ENCODE results near the gene TPX2.

Gene TPX2

DNA sequence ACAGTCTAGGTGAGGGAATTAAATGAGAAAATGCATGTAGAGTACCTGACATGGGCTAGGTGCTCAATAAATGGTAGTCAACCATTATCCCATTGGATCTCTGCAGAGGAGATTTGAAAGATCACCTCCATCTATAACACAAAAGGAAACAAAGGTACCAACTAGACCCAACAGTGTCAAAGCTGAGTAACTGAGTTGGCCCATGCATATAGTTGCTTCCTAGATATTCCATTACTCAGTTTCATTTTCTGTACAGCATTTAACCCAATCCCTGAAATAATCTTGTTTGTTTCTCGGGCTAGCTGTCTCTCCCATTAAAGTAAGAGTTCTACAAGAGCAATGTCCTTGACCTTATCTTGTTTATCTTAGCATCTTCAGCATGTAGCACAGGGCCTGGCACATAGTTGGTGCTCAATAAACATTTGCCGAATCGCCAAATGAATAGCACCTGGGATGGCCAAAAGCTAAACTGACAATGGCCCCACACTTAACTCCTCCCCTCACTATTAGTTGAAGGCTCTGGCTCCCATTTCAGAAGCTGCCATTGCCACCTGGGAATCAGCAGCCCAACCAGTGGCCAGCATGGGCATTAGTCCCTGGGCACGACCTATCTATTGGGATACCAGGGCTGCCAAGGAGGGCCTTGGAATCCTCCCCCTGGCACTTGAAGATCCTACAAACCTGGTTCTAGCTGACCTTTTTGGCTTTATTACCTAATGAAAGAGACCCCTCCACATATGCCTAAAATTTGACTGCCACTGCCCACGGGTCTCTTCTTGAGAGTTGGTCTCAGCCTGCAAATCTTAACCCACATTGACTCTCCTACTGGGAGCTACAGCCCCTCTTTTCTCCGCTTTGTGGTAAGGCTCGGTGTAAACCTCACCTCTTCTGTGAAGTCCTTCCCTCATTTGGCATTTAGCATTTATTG, 39.0 kb upstream of the TPX2 start:
- TF ChIP-seq, protein P1, sequence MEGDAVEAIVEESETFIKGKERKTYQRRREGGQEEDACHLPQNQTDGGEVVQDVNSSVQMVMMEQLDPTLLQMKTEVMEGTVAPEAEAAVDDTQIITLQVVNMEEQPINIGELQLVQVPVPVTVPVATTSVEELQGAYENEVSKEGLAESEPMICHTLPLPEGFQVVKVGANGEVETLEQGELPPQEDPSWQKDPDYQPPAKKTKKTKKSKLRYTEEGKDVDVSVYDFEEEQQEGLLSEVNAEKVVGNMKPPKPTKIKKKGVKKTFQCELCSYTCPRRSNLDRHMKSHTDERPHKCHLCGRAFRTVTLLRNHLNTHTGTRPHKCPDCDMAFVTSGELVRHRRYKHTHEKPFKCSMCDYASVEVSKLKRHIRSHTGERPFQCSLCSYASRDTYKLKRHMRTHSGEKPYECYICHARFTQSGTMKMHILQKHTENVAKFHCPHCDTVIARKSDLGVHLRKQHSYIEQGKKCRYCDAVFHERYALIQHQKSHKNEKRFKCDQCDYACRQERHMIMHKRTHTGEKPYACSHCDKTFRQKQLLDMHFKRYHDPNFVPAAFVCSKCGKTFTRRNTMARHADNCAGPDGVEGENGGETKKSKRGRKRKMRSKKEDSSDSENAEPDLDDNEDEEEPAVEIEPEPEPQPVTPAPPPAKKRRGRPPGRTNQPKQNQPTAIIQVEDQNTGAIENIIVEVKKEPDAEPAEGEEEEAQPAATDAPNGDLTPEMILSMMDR (IDR thresholded peaks at IDR 0.05; ENCODE audit: insufficient read depth, low read length, missing control alignments) = no peak
- POLR2A ChIA-PET = interaction anchor here (0.6 to 1.4 kb wide), 3 partner anchors 13 to 22 kb away, joined by 3 to 5 read pairs (median 3); no protein-coding TSS in a partner anchor
- CTCF ChIA-PET = interaction anchor here (0.8 to 8.9 kb wide), 9 partner anchors 8 to 138 kb away, joined by 3 to 79 read pairs (median 5); partner anchors contain the start of gene BCL2L1
- DNase-seq (ENCODE audit: low read depth, low spot score) = no peak
- no peak overlapping the region for H3K4me3 ChIP-seq (ENCODE audit: low read depth, low read length)

- DNase-seq (ENCODE audit: low read depth, low spot score) = no peak
- CTCF ChIA-PET = interaction anchor here (0.8 to 8.9 kb wide), 9 partner anchors 9 to 138 kb away, joined by 3 to 79 read pairs (median 5); partner anchors contain the start of gene BCL2L1
- no peak overlapping the region for H3K4me3 ChIP-seq (ENCODE audit: low read depth, low read length)
- POLR2A ChIA-PET = no interaction called here
- TF ChIP-seq, protein P1 (IDR thresholded peaks at IDR 0.05; ENCODE audit: insufficient read depth, low read length, missing control alignments) = no peak
These were observed 38.3 kb upstream of the TPX2 start for GRCh38 chr20:31700747-31701146.

GRCh38 chr20:31701591-31701990, 37.5 kb upstream of the TPX2 start:
- POLR2A ChIA-PET = no interaction called here

GRCh38 chr20:31704225-31705119, 34.6 kb upstream of the TPX2 start:
- TF ChIP-seq, protein P1 (IDR thresholded peaks at IDR 0.05; ENCODE audit: insufficient read depth, low read length, missing control alignments) = no peak
- POLR2A ChIA-PET = interaction anchor here (0.6 to 1.5 kb wide), 6 partner anchors 8 to 70 kb away, joined by 3 to 9 read pairs (median 4); no protein-coding TSS in a partner anchor
- H3K4me3 ChIP-seq (ENCODE audit: low read depth, low read length) = no peak overlapping the region
- CTCF ChIA-PET = interaction anchor here (1.1 to 7.4 kb wide), 5 partner anchors 10 to 70 kb away, joined by 3 to 41 read pairs (median 7); partner anchors contain the start of gene BCL2L1
- DNase-seq (ENCODE audit: low read depth, low spot score) = no peak

More at GRCh38 chr20:31701591-31701990, 37.5 kb upstream of the TPX2 start:
- no peak overlapping the region for H3K4me3 ChIP-seq (ENCODE audit: low read depth, low read length)
- no peak for DNase-seq (ENCODE audit: low read depth, low spot score)
- TF ChIP-seq, protein P1 (IDR thresholded peaks at IDR 0.05; ENCODE audit: insufficient read depth, low read length, missing control alignments) = no peak
- CTCF ChIA-PET = interaction anchor here (0.6 to 8.9 kb wide), 8 partner anchors 12 to 139 kb away, joined by 3 to 79 read pairs (median 4); partner anchors contain the start of gene BCL2L1

DNA sequence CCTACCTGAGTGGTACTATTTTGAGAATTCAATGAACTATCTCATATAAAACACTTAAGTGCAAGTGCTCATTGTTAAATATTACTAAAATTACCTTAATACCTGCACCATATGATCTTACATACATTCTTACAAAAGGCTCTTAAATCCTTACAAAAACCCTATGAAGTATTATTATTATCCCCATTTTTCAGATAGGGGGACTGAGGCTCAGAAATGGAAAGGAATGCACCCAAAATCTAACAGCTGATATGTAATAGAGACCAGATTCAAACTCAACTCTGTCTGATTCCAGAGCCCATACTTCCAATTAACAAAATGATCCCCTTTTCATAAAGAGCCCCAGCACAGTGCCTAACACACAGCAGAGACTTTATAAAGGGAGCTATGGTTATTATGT, 33.9 kb upstream of the TPX2 start:
- CTCF ChIA-PET = interaction anchor here (0.5 to 7.4 kb wide), 5 partner anchors 9 to 202 kb away, joined by 3 to 41 read pairs (median 7); partner anchors contain the start of gene BCL2L1
- POLR2A ChIA-PET = interaction anchor here (0.6 to 1.5 kb wide), 5 partner anchors 7 to 71 kb away, joined by 3 to 9 read pairs (median 4); no protein-coding TSS in a partner anchor
- H3K4me3 ChIP-seq (ENCODE audit: low read depth, low read length) = no peak overlapping the region
- TF ChIP-seq, protein P1 (IDR thresholded peaks at IDR 0.05; ENCODE audit: insufficient read depth, low read length, missing control alignments) = no peak
- DNase-seq (ENCODE audit: low read depth, low spot score) = no peak
